SU-DHL-6 (cell line): ENCODE data around the gene MMP21.

Experiments used
- H2AFZ ChIP-seq: fragments of 200-600 bp; sonication (generic); 2 replicates; pipeline ENCODE4 v1.6.1; 2014; ENCODE audit warnings: low read depth, mild to moderate bottlenecking, moderate library complexity, mixed read lengths, antibody characterized with exemption, low read length; ENCODE audit not compliant: severe bottlenecking
- H3F3A ChIP-seq: fragments of 200-600 bp; shearing (Covaris generic); 2 replicates; pipeline ENCODE4 v1.6.0; 2016; ENCODE audit warnings: antibody characterized with exemption, mild to moderate bottlenecking; ENCODE audit not compliant: insufficient read depth
- H3K27ac ChIP-seq: fragments of 200-600 bp; sonication (generic); 2 replicates; pipeline ENCODE4 v1.5.1; 2016; ENCODE audit warnings: low read depth, mild to moderate bottlenecking, low read length, moderate library complexity, mixed read lengths
- H3K27me3 ChIP-seq: fragments of 200-600 bp; sonication (generic), shearing (Covaris generic); 2 replicates; pipeline ENCODE4 v1.6.0; 2014; ENCODE audit warnings: mild to moderate bottlenecking, low read length
- H3K36me3 ChIP-seq: fragments of 200-600 bp; sonication (generic); 2 replicates; pipeline ENCODE4 v1.6.1; 2014; ENCODE audit warnings: mild to moderate bottlenecking, low read length, mixed read lengths
- H3K4me2 ChIP-seq: fragments of 300-600, 200-600 bp; shearing (Covaris generic), sonication (generic); 2 replicates; pipeline ENCODE4 v1.6.0; 2014; ENCODE audit warnings: low read length, low read depth, mild to moderate bottlenecking; ENCODE audit not compliant: poor library complexity, severe bottlenecking
- H3K4me3 ChIP-seq: fragments of 200-600 bp; sonication (generic); 2 replicates; pipeline ENCODE4 v1.5.1; 2014; ENCODE audit warnings: antibody characterized with exemption, low read length, mild to moderate bottlenecking, mixed read lengths; ENCODE audit not compliant: insufficient read depth, poor library complexity, severe bottlenecking
- H3K79me2 ChIP-seq: fragments of 200-600 bp; sonication (generic); 2 replicates; pipeline ENCODE4 v1.6.1; 2014; ENCODE audit warnings: mild to moderate bottlenecking, low read length, moderate library complexity; ENCODE audit not compliant: insufficient read depth
- H3K9ac ChIP-seq: fragments of 200-600 bp; sonication (generic); 2 replicates; pipeline ENCODE4 v1.7.0; 2014; ENCODE audit warnings: mild to moderate bottlenecking, low read length
- H3K9me2 ChIP-seq: fragments of 200-600 bp; sonication (generic); replicated peaks from 2 replicates; pipeline ENCODE4 v1.6.1; 2014; ENCODE audit warnings: low read length; ENCODE audit not compliant: insufficient read depth
- H3K9me3 ChIP-seq: fragments of 200-600 bp; sonication (generic); 2 replicates; pipeline ENCODE4 v1.6.1; 2014; ENCODE audit warnings: low read length, mixed read lengths; ENCODE audit not compliant: insufficient read depth
- H4K20me1 ChIP-seq: fragments of 200-600 bp; sonication (generic); 2 replicates; pipeline ENCODE4 v1.6.1; 2014; ENCODE audit warnings: low read depth, mild to moderate bottlenecking, antibody characterized with exemption, low read length, moderate library complexity, mixed read lengths
- CTCF ChIP-seq: fragments of 200-600 bp; sonication (generic); IDR thresholded peaks from one replicate; pipeline ENCODE4 v1.5.1; 2017; ENCODE audit warnings: antibody characterized with exemption, mild to moderate bottlenecking, low read length, moderate library complexity; ENCODE audit not compliant: insufficient read depth, poor library complexity, severe bottlenecking
- EZH2phosphoT487 ChIP-seq: fragments of 200-600 bp; sonication (generic), shearing (Covaris generic); conservative IDR thresholded peaks from 2 replicates; pipeline ENCODE4 v1.6.1; 2018; ENCODE audit warnings: mild to moderate bottlenecking, antibody characterized with exemption, low read length, moderate library complexity, mixed read lengths

MMP21 gene

DNA sequence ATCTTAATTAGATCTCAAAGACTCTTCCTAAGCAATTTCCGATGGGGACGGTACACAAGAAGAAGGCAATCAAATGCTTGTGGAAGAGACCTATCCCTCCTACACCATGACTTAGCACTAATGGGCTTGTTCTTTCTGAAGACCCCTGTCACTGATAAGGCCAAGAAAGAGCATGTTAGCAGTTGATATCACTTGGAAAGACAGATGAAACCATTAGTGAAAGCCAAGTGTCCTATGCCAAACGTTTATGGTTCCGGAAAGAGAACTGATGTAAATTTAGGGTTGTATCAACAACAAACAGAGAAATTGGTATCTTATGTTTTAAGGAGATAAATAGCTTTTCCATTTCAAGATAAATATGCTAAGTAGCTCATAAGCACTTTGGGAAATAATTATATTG, 40.9 kb upstream of the MMP21 start:
- Histone ChIP-seq H3K9me3 (no peaks in the 10 kb centered on the region), H3K9me2 (no peaks in the 10 kb centered on the region), H3K4me3 (no peak overlapping the region), H2AFZ (no peak overlapping the region), H3K79me2 (no peaks in the 10 kb centered on the region), H3K27ac (no peak overlapping the region), H3K27me3 (no peaks in the 10 kb centered on the region), H3K36me3 (no peaks in the 10 kb centered on the region), H3F3A (peaks cover 4% of the 10 kb centered on the region; the same call in 1 of the 2 replicates), H3K4me2 (no peak overlapping the region), H3K9ac (no peak overlapping the region), H4K20me1 (no peaks in the 10 kb centered on the region)
- TF ChIP-seq EZH2phosphoT487, result no peak
- TF ChIP-seq CTCF, result no peak

DNA sequence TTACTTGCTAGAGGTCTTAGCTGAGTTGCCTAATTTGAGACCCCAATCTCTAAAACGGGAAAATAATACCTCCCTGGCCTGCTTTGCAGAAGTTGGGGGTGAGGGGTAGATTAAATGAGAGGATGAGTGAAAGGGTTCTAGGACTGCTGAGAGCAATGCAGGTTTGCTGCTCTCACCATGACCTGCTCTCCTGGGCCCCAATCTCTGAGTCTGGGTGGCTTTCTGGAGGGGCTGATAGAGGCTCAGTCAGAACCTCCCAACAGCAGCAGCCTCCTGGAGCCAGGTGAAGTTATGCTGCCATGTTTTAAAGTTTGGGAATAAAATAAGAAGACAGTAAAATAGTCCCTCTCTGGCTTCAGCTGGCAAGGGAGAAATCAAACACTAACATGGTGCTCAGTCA, 40.1 kb upstream of the MMP21 start:
- Histone ChIP-seq H3K9ac (no peak overlapping the region), H3K27ac (no peak overlapping the region), H2AFZ (no peak overlapping the region), H3K9me2 (no peaks in the 10 kb centered on the region), H3K27me3 (no peaks in the 10 kb centered on the region), H3K9me3 (no peaks in the 10 kb centered on the region), H3K4me2 (no peak overlapping the region), H3K79me2 (no peaks in the 10 kb centered on the region), H3K4me3 (no peak overlapping the region), H3F3A (no peaks in the 10 kb centered on the region), H4K20me1 (no peaks in the 10 kb centered on the region), H3K36me3 (0 out of 2 replicates have a peak, but pooled peaks cover 3% of the 10 kb centered on the region)
- TF ChIP-seq CTCF, result no peak
- no peak for TF ChIP-seq EZH2phosphoT487

GRCh38 chr10:125812128-125812750, 36.6 kb upstream of the MMP21 start:
- H3K9ac ChIP-seq, result no peak overlapping the region
- H3K79me2 ChIP-seq, result no peaks in the 10 kb centered on the region
- H2AFZ ChIP-seq, result no peak overlapping the region
- no peak overlapping the region for H3K4me3 ChIP-seq
- H3K36me3 ChIP-seq, result 0 out of 2 replicates have a peak, but pooled peaks cover 3% of the 10 kb centered on the region
- no peaks in the 10 kb centered on the region for H4K20me1 ChIP-seq
- H3K9me2 ChIP-seq, result no peaks in the 10 kb centered on the region
- TF ChIP-seq CTCF (no peak), EZH2phosphoT487 (no peak)
- H3F3A ChIP-seq, result no peaks in the 10 kb centered on the region
- H3K27me3 ChIP-seq, result no peaks in the 10 kb centered on the region
- no peak overlapping the region for H3K27ac ChIP-seq
- H3K9me3 ChIP-seq, result no peaks in the 10 kb centered on the region
- H3K4me2 ChIP-seq, result no peak overlapping the region
